ENCODE measurements around the gene DEAF1. TPM values are rescaled to one million over a fixed set of nuclear protein-coding genes. Genes with fewer than 3 reads are reported as not detected.

Gene DEAF1
- total RNA-seq, 1 donor from 2014 or later = 48.1 TPM

- peaks cover 15% of the 10 kb centered on the region for H3K4me1 Mint-ChIP-seq (ENCODE audit: unreplicated experiment)
- TF ChIP-seq CTCF (conservative IDR thresholded peaks at IDR 0.05) = no peak
- H3K4me3 Mint-ChIP-seq = no peak overlapping the region
- H3K36me3 Mint-ChIP-seq = peaks cover 3% of the 10 kb centered on the region
- no peak for DNase-seq (ENCODE audit: extremely low spot score, unreplicated experiment)
- peaks cover 13% of the 10 kb centered on the region for H3K27me3 Mint-ChIP-seq
- H3K9me3 Mint-ChIP-seq = no peaks in the 10 kb centered on the region
- no peak overlapping the region for H3K27ac Mint-ChIP-seq
Observed at GRCh38 chr11:733072-733471, 38.0 kb upstream of the DEAF1 start.

GRCh38 chr11:729492-730074 lies 34.6 kb upstream of the DEAF1 start:
- Mint-ChIP-seq H3K9me3 (no peaks in the 10 kb centered on the region), H3K27ac (peak overlapping the region; percentile 75), H3K4me3 (peak overlapping the region; percentile 22)

GRCh38 chr11:728901-729491 lies 34.0 kb upstream of the DEAF1 start:
- DNase-seq (ENCODE audit: extremely low spot score, unreplicated experiment) = no peak
- no peak overlapping the region for H3K27ac Mint-ChIP-seq
- H3K27me3 Mint-ChIP-seq = peaks cover 17% of the 10 kb centered on the region
- peaks cover 4% of the 10 kb centered on the region for H3K4me1 Mint-ChIP-seq (ENCODE audit: unreplicated experiment)
- H3K4me3 Mint-ChIP-seq = no peak overlapping the region
- H3K36me3 Mint-ChIP-seq = no peaks in the 10 kb centered on the region
- no peaks in the 10 kb centered on the region for H3K9me3 Mint-ChIP-seq
- no peak for TF ChIP-seq CTCF (conservative IDR thresholded peaks at IDR 0.05)

More at GRCh38 chr11:729492-730074, 34.6 kb upstream of the DEAF1 start:
- H3K4me1 Mint-ChIP-seq (ENCODE audit: unreplicated experiment) = peaks cover 4% of the 10 kb centered on the region
- no peak for DNase-seq (ENCODE audit: extremely low spot score, unreplicated experiment)
- H3K27me3 Mint-ChIP-seq = peaks cover 14% of the 10 kb centered on the region
- H3K36me3 Mint-ChIP-seq = no peaks in the 10 kb centered on the region
- TF ChIP-seq CTCF (conservative IDR thresholded peaks at IDR 0.05) = no peak

- Mint-ChIP-seq H3K4me3 (no peak overlapping the region), H3K27ac (peak overlapping the region; percentile 18), H3K36me3 (no peaks in the 10 kb centered on the region), H3K4me1 (ENCODE audit: unreplicated experiment) (peaks cover 7% of the 10 kb centered on the region), H3K27me3 (peaks cover 23% of the 10 kb centered on the region), H3K9me3 (no peaks in the 10 kb centered on the region)
- DNase-seq (ENCODE audit: extremely low spot score, unreplicated experiment) = peak; percentile 88
- TF ChIP-seq CTCF (conservative IDR thresholded peaks at IDR 0.05) = peak; percentile 96
Observed at GRCh38 chr11:727859-728748, 33.1 kb upstream of the DEAF1 start.

- H3K27ac Mint-ChIP-seq = peak overlapping the region; percentile 18
- DNase-seq (ENCODE audit: extremely low spot score, unreplicated experiment) = no peak
- peaks cover 9% of the 10 kb centered on the region for H3K4me1 Mint-ChIP-seq (ENCODE audit: unreplicated experiment)
- H3K4me3 Mint-ChIP-seq = no peak overlapping the region
- H3K27me3 Mint-ChIP-seq = peaks cover 24% of the 10 kb centered on the region
- no peak for TF ChIP-seq CTCF (conservative IDR thresholded peaks at IDR 0.05)
- no peaks in the 10 kb centered on the region for H3K9me3 Mint-ChIP-seq
- H3K36me3 Mint-ChIP-seq = no peaks in the 10 kb centered on the region
Observed at GRCh38 chr11:727281-727701, 32.3 kb upstream of the DEAF1 start.
